Nucleus accumbens (tissue), 56 donors: ENCODE measurements around the gene ERBB3.

Experiments used
- DNase-seq, 56 donors: peaks; one replicate each; lab custom pipeline; 2025; lab: John Stamatoyannopoulos, UW

ERBB3 gene

GRCh38 chr12:56078931-56079722 is 838 bp upstream of the ERBB3 start:
- DNase-seq: peak in 54 of 56 donors; percentile 17 to 93 (median 74)

GRCh38 chr12:56080556-56081138 is 682 bp downstream of the ERBB3 start:
- peak in 3 of 56 donors; percentile 9 to 50 (median 22) for DNase-seq

- peak in 53 of 56 donors; percentile 16 to 87 (median 53) for DNase-seq
These were observed 1.7 kb downstream of the ERBB3 start for GRCh38 chr12:56081393-56082347.

GRCh38 chr12:56082382-56082781 is 2.4 kb downstream of the ERBB3 start:
- DNase-seq: peak in 10 of 56 donors; percentile 17 to 62 (median 46)

- peak in 54 of 56 donors; percentile 23 to 97 (median 85) for DNase-seq
These were observed 3.0 kb downstream of the ERBB3 start for GRCh38 chr12:56082967-56083366.

- peak in 2 of 56 donors; percentile 5 to 10 for DNase-seq
These were observed 5.1 kb downstream of the ERBB3 start for GRCh38 chr12:56084958-56085543.

- DNase-seq: no peak
These were observed 6.1 kb downstream of the ERBB3 start for GRCh38 chr12:56086096-56086495.

GRCh38 chr12:56086608-56087007 is 6.6 kb downstream of the ERBB3 start:
- DNase-seq: no peak

GRCh38 chr12:56087220-56087619 is 7.3 kb downstream of the ERBB3 start:
- DNase-seq: peak in 4 of 56 donors; percentile 4 to 48 (median 26)

- DNase-seq: no peak
These were observed 17.8 kb downstream of the ERBB3 start for GRCh38 chr12:56097738-56098137.

GRCh38 chr12:56098592-56098991 is 18.6 kb downstream of the ERBB3 start:
- DNase-seq: no peak

- DNase-seq: no peak
These were observed 19.8 kb downstream of the ERBB3 start for GRCh38 chr12:56099787-56100186.

- no peak for DNase-seq
These were observed 21.1 kb downstream of the ERBB3 start for GRCh38 chr12:56101045-56101444.

- DNase-seq: no peak
These were observed 22.7 kb downstream of the ERBB3 start for GRCh38 chr12:56102683-56103065.

- DNase-seq: no peak
These were observed 23.2 kb downstream of the ERBB3 start for GRCh38 chr12:56103066-56103711.

GRCh38 chr12:56103823-56104108 is 23.8 kb downstream of the ERBB3 start:
- no peak for DNase-seq

- peak; percentile 77 to 99 (median 95) for DNase-seq
These were observed 24.3 kb downstream of the ERBB3 start, which contains the start of gene PA2G4 for GRCh38 chr12:56104109-56104814. PA2G4 (plus strand) TSS chr12:56104559; CDS start chr12:56104738, 179 bp downstream.

GRCh38 chr12:56104815-56105608 is 25.0 kb downstream of the ERBB3 start:
- peak in 3 of 56 donors; percentile 30 to 38 (median 37) for DNase-seq

GRCh38 chr12:56105609-56105902 is 25.6 kb downstream of the ERBB3 start:
- no peak for DNase-seq
